Parathyroid adenoma (tissue), 2 donors: ENCODE data around the gene PRKAG1.

Experiments used
- H2AFZ ChIP-seq: fragments of 300-600 bp; sonication (generic); one replicate; pipeline ENCODE4 v1.7.0; 2017; ENCODE audit warnings: antibody characterized with exemption, mild to moderate bottlenecking
- H3K27ac ChIP-seq: fragments of 300-600 bp; sonication (generic); one replicate; pipeline ENCODE4 v1.7.0; 2017
- H3K27me3 ChIP-seq: fragments of 300-600 bp; sonication (generic); one replicate; pipeline ENCODE4 v1.7.0; 2017; ENCODE audit warnings: low read length; ENCODE audit not compliant: control insufficient read depth, insufficient read depth
- H3K36me3 ChIP-seq: fragments of 300-600 bp; sonication (generic); one replicate; pipeline ENCODE4 v1.7.0; 2017; ENCODE audit warnings: low read length; ENCODE audit not compliant: control insufficient read depth, insufficient read depth
- H3K4me1 ChIP-seq: fragments of 300-600 bp; sonication (generic); one replicate; pipeline ENCODE4 v1.7.0; 2017; ENCODE audit warnings: control low read depth
- H3K4me2 ChIP-seq: fragments of 300-600 bp; sonication (generic); one replicate; pipeline ENCODE4 v1.7.0; 2017; ENCODE audit warnings: low read length
- H3K4me3 ChIP-seq: fragments of 300-600 bp; sonication (generic); one replicate; pipeline ENCODE4 v1.7.0; 2017; ENCODE audit warnings: low read depth, low read length
- H3K79me2 ChIP-seq: fragments of 300-600 bp; sonication (generic); one replicate; pipeline ENCODE4 v1.7.0; 2017; ENCODE audit warnings: control low read depth
- H3K9ac ChIP-seq: fragments of 300-600 bp; sonication (generic); one replicate; pipeline ENCODE4 v1.7.0; 2017; ENCODE audit warnings: mild to moderate bottlenecking
- H3K9me3 ChIP-seq: fragments of 300-600 bp; sonication (generic); one replicate; pipeline ENCODE4 v1.7.0; 2017; ENCODE audit warnings: low read length; ENCODE audit not compliant: control insufficient read depth
- TF ChIP-seq, protein P1 (sequence below): fragments of 300-600 bp; sonication (generic); IDR thresholded peaks from one replicate; pipeline ENCODE4 v1.7.0; 2017; ENCODE audit warnings: antibody characterized with exemption, mild to moderate bottlenecking
- donor health status: primary hyperparathyroidism.

The PRKAG1 gene

DNA sequence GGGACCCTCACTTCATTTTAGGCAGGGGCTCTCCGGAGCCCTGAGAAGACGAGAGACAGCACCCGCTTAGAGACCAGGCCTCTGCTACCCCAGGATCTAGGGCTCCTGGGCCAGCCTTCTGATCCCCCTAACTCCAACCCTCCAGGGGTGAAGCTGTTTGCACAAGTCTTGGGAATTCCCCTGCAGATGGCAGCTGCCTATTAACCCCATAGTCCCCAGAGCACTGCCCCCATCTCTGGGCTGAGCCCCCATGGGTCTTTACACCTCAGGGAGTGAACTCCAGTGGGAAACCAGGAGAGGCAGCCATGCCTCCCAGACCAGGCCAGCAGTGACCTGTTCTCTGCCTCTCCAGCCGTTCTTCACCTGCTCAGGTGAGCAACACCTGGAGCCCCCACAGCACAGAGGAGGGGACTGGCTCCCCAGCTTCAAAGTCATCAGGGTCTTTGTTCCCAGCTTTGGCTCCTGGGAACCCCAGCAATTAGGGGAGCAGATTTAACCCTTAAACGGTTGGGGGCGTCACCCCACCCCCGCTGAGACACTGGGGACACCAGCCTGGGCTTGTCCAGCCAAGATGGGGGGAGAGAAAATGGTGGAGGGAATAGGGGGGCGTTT lies 49.3 kb downstream of the PRKAG1 start:
- H3K27me3 ChIP-seq: no peaks in the 10 kb centered on the region
- no peaks in the 10 kb centered on the region for H3K79me2 ChIP-seq
- TF ChIP-seq, protein P1, sequence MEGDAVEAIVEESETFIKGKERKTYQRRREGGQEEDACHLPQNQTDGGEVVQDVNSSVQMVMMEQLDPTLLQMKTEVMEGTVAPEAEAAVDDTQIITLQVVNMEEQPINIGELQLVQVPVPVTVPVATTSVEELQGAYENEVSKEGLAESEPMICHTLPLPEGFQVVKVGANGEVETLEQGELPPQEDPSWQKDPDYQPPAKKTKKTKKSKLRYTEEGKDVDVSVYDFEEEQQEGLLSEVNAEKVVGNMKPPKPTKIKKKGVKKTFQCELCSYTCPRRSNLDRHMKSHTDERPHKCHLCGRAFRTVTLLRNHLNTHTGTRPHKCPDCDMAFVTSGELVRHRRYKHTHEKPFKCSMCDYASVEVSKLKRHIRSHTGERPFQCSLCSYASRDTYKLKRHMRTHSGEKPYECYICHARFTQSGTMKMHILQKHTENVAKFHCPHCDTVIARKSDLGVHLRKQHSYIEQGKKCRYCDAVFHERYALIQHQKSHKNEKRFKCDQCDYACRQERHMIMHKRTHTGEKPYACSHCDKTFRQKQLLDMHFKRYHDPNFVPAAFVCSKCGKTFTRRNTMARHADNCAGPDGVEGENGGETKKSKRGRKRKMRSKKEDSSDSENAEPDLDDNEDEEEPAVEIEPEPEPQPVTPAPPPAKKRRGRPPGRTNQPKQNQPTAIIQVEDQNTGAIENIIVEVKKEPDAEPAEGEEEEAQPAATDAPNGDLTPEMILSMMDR: no peak
- H2AFZ ChIP-seq: peak overlapping the region; percentile 84
- peaks cover 31% of the 10 kb centered on the region for H3K4me1 ChIP-seq
- H3K27ac ChIP-seq: no peak overlapping the region
- no peak overlapping the region for H3K9ac ChIP-seq
- no peak overlapping the region for H3K4me3 ChIP-seq
- no peak overlapping the region for H3K4me2 ChIP-seq
- H3K36me3 ChIP-seq: no peaks in the 10 kb centered on the region
- H3K9me3 ChIP-seq: no peaks in the 10 kb centered on the region

DNA sequence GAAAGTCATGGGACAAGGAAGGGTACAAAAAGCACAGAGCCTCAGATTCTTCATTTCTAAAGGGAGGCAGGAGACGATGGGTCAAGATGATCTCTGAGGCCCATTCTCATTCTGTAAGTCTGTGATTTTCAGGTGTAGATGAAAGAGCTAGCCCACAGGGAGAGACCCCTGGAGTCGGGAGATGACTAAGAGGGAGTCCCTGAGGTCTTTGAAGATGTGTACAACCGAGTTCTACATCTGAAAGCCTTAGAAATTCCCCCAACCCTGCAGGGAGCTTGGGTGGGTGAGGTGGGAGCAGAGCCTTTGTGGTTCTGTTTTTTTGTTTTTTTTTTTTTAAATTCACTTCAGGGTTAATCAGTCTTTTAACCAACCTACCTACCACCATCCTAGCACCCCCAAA lies 50.1 kb downstream of the PRKAG1 start:
- H3K27me3 ChIP-seq: no peaks in the 10 kb centered on the region
- no peaks in the 10 kb centered on the region for H3K36me3 ChIP-seq

DNA sequence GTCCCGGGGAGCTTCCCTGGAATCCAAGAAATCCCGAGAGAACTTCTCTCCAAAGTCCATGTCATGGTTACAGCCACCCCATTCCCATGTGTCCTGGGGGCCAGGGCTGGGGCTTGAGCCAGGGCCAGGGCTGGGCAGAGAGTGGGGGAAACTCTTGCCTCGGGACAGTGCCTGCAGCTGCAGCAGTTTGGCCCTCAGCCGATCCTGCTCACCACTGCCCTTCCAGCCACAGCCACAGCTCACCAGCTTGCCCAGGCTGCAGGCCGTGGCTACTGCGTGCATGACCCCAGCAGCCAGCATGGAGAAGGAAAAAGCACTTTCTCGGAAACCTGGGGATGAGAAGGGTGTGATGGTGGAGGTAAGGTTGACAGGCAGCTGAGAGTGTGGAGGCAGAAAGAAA lies 50.6 kb downstream of the PRKAG1 start:
- Histone ChIP-seq H2AFZ (no peak overlapping the region), H3K4me3 (no peak overlapping the region), H3K27me3 (no peaks in the 10 kb centered on the region), H3K4me2 (no peak overlapping the region), H3K9me3 (no peaks in the 10 kb centered on the region), H3K79me2 (no peaks in the 10 kb centered on the region), H3K27ac (no peak overlapping the region), H3K36me3 (no peaks in the 10 kb centered on the region), H3K9ac (no peak overlapping the region), H3K4me1 (peaks cover 23% of the 10 kb centered on the region)
- TF ChIP-seq, protein P1: no peak

More for the DNA sequence above, 50.1 kb downstream of the PRKAG1 start:
- no peak overlapping the region for H3K4me2 ChIP-seq
- no peaks in the 10 kb centered on the region for H3K79me2 ChIP-seq
- no peak overlapping the region for H3K27ac ChIP-seq
- H3K4me1 ChIP-seq: peaks cover 27% of the 10 kb centered on the region
- TF ChIP-seq, protein P1: no peak
- no peak overlapping the region for H3K9ac ChIP-seq
- H3K4me3 ChIP-seq: no peak overlapping the region
- H3K9me3 ChIP-seq: no peaks in the 10 kb centered on the region
- H2AFZ ChIP-seq: no peak overlapping the region

- Histone ChIP-seq H3K4me2 (no peak overlapping the region), H3K36me3 (no peaks in the 10 kb centered on the region), H3K4me1 (peaks cover 13% of the 10 kb centered on the region), H3K9me3 (no peaks in the 10 kb centered on the region), H2AFZ (no peak overlapping the region), H3K9ac (no peak overlapping the region), H3K79me2 (no peaks in the 10 kb centered on the region), H3K4me3 (no peak overlapping the region), H3K27ac (no peak overlapping the region), H3K27me3 (no peaks in the 10 kb centered on the region)
- TF ChIP-seq, protein P1: no peak
Measured at GRCh38 chr12:48966177-48966895, 52.2 kb downstream of the PRKAG1 start.
